DND-41 (cell line): ENCODE results near the gene OR5AU1.

Experiments
- ATAC-seq: fragments of 200-7000 bp; cut with Tn5 transposase; 3 replicates; pipeline ENCODE4 v1.9.1; 2021; ENCODE audit warnings: low read depth; ENCODE audit not compliant: insufficient read depth
- DNase-seq: peaks from one replicate; pipeline ENCODE4 v3.0.0-alpha.2; 2020
- H2AFZ ChIP-seq: 2 replicates; pipeline ENCODE4 v1.6.0; 2012; ENCODE audit warnings: low read depth, low read length
- H3K27ac ChIP-seq: 2 replicates; pipeline ENCODE4 v1.5.1; 2012; ENCODE audit warnings: low read length, inconsistent platforms
- H3K27me3 ChIP-seq: fragments of 200-600 bp; sonication (generic); 2 replicates; pipeline ENCODE4 v1.6.0; 2012; ENCODE audit warnings: low read length, mild to moderate bottlenecking, inconsistent platforms; ENCODE audit not compliant: insufficient read depth, poor library complexity
- H3K36me3 ChIP-seq: 2 replicates; pipeline ENCODE4 v1.5.1; 2012; ENCODE audit warnings: low read length, inconsistent platforms; ENCODE audit not compliant: insufficient read depth
- H3K4me1 ChIP-seq: 2 replicates; pipeline ENCODE4 v1.5.1; 2012; ENCODE audit warnings: mild to moderate bottlenecking, low read length; ENCODE audit not compliant: insufficient read depth
- H3K4me2 ChIP-seq: 2 replicates; pipeline ENCODE4 v1.6.0; 2012; ENCODE audit warnings: mild to moderate bottlenecking, moderate library complexity, low read length, inconsistent platforms; ENCODE audit not compliant: insufficient read depth
- H3K4me3 ChIP-seq, 2 experiments: fragments of 200-600 bp in 1 of 2; shearing (Covaris generic) in 1 of 2; 2 replicates each; pipeline ENCODE4 v1.5.1; 2012 to 2016; ENCODE audit warnings: inconsistent platforms in 2 of 2, low read length in 2 of 2, mild to moderate bottlenecking in 2 of 2, low read depth in 1 of 2, moderate library complexity in 1 of 2
- H3K79me2 ChIP-seq: 2 replicates; pipeline ENCODE4 v1.6.0; 2012; ENCODE audit warnings: low read length, inconsistent platforms; ENCODE audit not compliant: insufficient read depth
- H3K9ac ChIP-seq: 2 replicates; pipeline ENCODE4 v1.6.0; 2012; ENCODE audit warnings: low read depth, mild to moderate bottlenecking, inconsistent platforms, low read length, moderate library complexity
- H3K9me3 ChIP-seq: 2 replicates; pipeline ENCODE4 v1.5.1; 2012; ENCODE audit warnings: low read length, moderate library complexity, mild to moderate bottlenecking, inconsistent platforms; ENCODE audit not compliant: insufficient read depth, severe bottlenecking
- H4K20me1 ChIP-seq: 2 replicates; pipeline ENCODE4 v1.6.0; 2012; ENCODE audit warnings: low read length; ENCODE audit not compliant: insufficient read depth
- CTCF ChIP-seq: IDR thresholded peaks from 2 replicates; pipeline ENCODE4 v1.5.1; 2012; ENCODE audit warnings: borderline replicate concordance, low read length, moderate library complexity, mild to moderate bottlenecking; ENCODE audit not compliant: poor library complexity, severe bottlenecking; ENCODE audit errors: extremely low read depth
- EZH2 ChIP-seq: IDR thresholded peaks from 3 replicates; pipeline ENCODE4 v1.6.1; 2012; ENCODE audit warnings: borderline replicate concordance, low read depth, mild to moderate bottlenecking, moderate library complexity, low read length, inconsistent platforms; ENCODE audit not compliant: severe bottlenecking

OR5AU1 gene

GRCh38 chr14:21118933-21119332, 36.9 kb downstream of the OR5AU1 start:
- no peaks in the 10 kb centered on the region for H3K79me2 ChIP-seq
- ATAC-seq (no peak), DNase-seq (no peak)
- H2AFZ ChIP-seq, result no peak overlapping the region
- no peaks in the 10 kb centered on the region for H3K9me3 ChIP-seq
- H3K4me2 ChIP-seq, result no peak overlapping the region
- H3K4me3 ChIP-seq, result no peak overlapping the region
- no peak overlapping the region for H3K9ac ChIP-seq
- H3K4me1 ChIP-seq, result no peaks in the 10 kb centered on the region
- no peak for TF ChIP-seq EZH2
- no peak for TF ChIP-seq CTCF
- H3K36me3 ChIP-seq, result no peaks in the 10 kb centered on the region
- no peak overlapping the region for H3K27ac ChIP-seq
- H3K27me3 ChIP-seq, result peaks cover 9% of the 10 kb centered on the region
- H4K20me1 ChIP-seq, result no peaks in the 10 kb centered on the region

- H3K27ac ChIP-seq, result no peak overlapping the region
- H3K9me3 ChIP-seq, result no peaks in the 10 kb centered on the region
- DNase-seq (no peak), ATAC-seq (no peak)
- no peaks in the 10 kb centered on the region for H3K4me1 ChIP-seq
- H3K4me2 ChIP-seq, result no peak overlapping the region
- no peak overlapping the region for H3K9ac ChIP-seq
- TF ChIP-seq CTCF (no peak), EZH2 (no peak)
- H4K20me1 ChIP-seq, result no peaks in the 10 kb centered on the region
- H3K36me3 ChIP-seq, result no peaks in the 10 kb centered on the region
- H3K4me3 ChIP-seq, result no peak overlapping the region
- no peaks in the 10 kb centered on the region for H3K79me2 ChIP-seq
- H3K27me3 ChIP-seq, result no peaks in the 10 kb centered on the region
- H2AFZ ChIP-seq, result no peak overlapping the region
Measured at GRCh38 chr14:21113369-21113768, 42.5 kb downstream of the OR5AU1 start.

DNA sequence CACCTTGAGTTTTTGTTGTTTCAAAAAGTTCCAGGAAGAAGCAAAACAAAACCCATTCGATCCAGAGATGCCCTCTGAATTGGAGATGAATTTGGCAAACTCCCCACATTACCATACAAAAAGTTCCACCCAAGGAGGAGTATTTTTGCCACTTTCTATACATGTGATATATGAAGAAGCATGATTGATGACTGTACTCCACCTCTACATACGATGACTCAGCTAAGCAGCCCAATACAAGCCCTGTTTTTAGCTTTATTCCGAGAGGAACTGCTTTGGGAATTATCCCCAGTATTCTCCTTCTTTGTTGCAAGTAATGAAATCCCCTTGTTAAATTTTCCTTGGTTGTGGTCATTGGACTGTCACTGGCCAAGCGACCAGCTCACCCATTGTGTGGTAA, 43.6 kb downstream of the OR5AU1 start:
- Histone ChIP-seq H3K27ac (no peak overlapping the region), H3K36me3 (no peaks in the 10 kb centered on the region), H3K79me2 (no peaks in the 10 kb centered on the region), H3K4me1 (no peaks in the 10 kb centered on the region), H3K27me3 (no peaks in the 10 kb centered on the region), H3K4me3 (no peak overlapping the region), H2AFZ (no peak overlapping the region), H4K20me1 (no peaks in the 10 kb centered on the region), H3K9me3 (no peaks in the 10 kb centered on the region), H3K9ac (no peak overlapping the region), H3K4me2 (no peak overlapping the region)
- TF ChIP-seq CTCF (no peak), EZH2 (no peak)
- no peak for DNase-seq
- ATAC-seq, result no peak

GRCh38 chr14:21109377-21110138, 46.3 kb downstream of the OR5AU1 start:
- H3K4me2 ChIP-seq, result no peak overlapping the region
- H3K4me1 ChIP-seq, result peaks cover 16% of the 10 kb centered on the region
- no peak overlapping the region for H3K9ac ChIP-seq
- no peaks in the 10 kb centered on the region for H3K9me3 ChIP-seq
- TF ChIP-seq EZH2 (no peak), CTCF (no peak)
- H2AFZ ChIP-seq, result no peak overlapping the region
- no peak for DNase-seq
- H3K36me3 ChIP-seq, result no peaks in the 10 kb centered on the region
- ATAC-seq, result no peak
- 0 out of 2 replicates have a peak, but pooled peaks cover 4% of the 10 kb centered on the region for H3K79me2 ChIP-seq
- no peaks in the 10 kb centered on the region for H4K20me1 ChIP-seq
- H3K27ac ChIP-seq, result no peak overlapping the region
- H3K27me3 ChIP-seq, result no peaks in the 10 kb centered on the region
- H3K4me3 ChIP-seq, result no peak overlapping the region
